ENCODE results near the gene CCDC12.

GRCh38 chr3:47013231-47013630 lies 36.7 kb upstream of the CCDC12 start:
- TF ChIP-seq, protein P1, sequence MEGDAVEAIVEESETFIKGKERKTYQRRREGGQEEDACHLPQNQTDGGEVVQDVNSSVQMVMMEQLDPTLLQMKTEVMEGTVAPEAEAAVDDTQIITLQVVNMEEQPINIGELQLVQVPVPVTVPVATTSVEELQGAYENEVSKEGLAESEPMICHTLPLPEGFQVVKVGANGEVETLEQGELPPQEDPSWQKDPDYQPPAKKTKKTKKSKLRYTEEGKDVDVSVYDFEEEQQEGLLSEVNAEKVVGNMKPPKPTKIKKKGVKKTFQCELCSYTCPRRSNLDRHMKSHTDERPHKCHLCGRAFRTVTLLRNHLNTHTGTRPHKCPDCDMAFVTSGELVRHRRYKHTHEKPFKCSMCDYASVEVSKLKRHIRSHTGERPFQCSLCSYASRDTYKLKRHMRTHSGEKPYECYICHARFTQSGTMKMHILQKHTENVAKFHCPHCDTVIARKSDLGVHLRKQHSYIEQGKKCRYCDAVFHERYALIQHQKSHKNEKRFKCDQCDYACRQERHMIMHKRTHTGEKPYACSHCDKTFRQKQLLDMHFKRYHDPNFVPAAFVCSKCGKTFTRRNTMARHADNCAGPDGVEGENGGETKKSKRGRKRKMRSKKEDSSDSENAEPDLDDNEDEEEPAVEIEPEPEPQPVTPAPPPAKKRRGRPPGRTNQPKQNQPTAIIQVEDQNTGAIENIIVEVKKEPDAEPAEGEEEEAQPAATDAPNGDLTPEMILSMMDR (IDR thresholded peaks at IDR 0.05) = no peak
- TF ChIP-seq EZH2 (IDR thresholded peaks at IDR 0.05; ENCODE audit: borderline replicate concordance, insufficient read depth, low read depth, low read length, poor library complexity, severe bottlenecking) = no peak

All from B cell (primary cell).